Spleen (tissue), 7 donors: Measurements from ENCODE around the gene HDAC9.

Source experiments
- POLR2AphosphoS5 ChIP-seq, 3 donors: sonication (generic); formaldehyde crosslinking; IDR thresholded peaks; one replicate each; pipeline ENCODE4 v1.5.1; 2017; ENCODE audit warnings: antibody characterized with exemption in 3 of 3
- TF ChIP-seq, protein P1 (sequence below), 11 experiments: fragments of 200-600 bp in 7 of 11; fragments of 450-650 bp in 4 of 11; sonication (generic) in 4 of 11; IDR thresholded peaks in 8 of 11; conservative IDR thresholded peaks in 3 of 11; 1 replicate in 7 of 11; 2 replicates in 4 of 11; pipeline versions ENCODE4 v1.4.0 to v1.8.0; 2016 to 2021; ENCODE audit warnings: antibody characterized with exemption in 11 of 11, inconsistent platforms in 4 of 11, mild to moderate bottlenecking in 1 of 11
- donor health status: DM: no; HTN: no; CAD: no; lungs with moderate emphysema.
- donor health status: DM: no; HTN: no; CAD: no.
- donor health status: DM: no; HTN: no; CAD: no.

DNA sequence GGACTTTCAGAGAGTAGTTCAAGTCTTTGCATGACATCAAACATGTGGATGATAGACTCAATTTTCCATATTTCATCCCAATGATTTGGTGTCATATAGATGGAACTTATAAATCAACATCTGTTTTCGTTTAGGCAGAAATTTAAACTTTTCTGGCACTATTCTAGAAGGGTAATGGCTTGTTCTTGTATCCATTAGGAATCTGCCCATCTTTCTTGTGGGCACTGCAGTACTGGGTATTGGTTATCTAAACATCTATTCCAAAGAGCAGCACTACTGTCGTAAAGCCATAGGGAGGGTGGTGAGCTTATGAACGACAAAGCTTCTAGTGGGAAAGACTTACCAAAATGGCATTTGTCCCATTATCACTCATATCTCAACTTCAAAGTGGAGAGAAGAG, 348.4 kb downstream of the HDAC9 start:
- TF ChIP-seq, protein P1, sequence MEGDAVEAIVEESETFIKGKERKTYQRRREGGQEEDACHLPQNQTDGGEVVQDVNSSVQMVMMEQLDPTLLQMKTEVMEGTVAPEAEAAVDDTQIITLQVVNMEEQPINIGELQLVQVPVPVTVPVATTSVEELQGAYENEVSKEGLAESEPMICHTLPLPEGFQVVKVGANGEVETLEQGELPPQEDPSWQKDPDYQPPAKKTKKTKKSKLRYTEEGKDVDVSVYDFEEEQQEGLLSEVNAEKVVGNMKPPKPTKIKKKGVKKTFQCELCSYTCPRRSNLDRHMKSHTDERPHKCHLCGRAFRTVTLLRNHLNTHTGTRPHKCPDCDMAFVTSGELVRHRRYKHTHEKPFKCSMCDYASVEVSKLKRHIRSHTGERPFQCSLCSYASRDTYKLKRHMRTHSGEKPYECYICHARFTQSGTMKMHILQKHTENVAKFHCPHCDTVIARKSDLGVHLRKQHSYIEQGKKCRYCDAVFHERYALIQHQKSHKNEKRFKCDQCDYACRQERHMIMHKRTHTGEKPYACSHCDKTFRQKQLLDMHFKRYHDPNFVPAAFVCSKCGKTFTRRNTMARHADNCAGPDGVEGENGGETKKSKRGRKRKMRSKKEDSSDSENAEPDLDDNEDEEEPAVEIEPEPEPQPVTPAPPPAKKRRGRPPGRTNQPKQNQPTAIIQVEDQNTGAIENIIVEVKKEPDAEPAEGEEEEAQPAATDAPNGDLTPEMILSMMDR (IDR thresholded peaks at IDR 0.05 in 8 of 11, conservative IDR thresholded peaks at IDR 0.05 in 3 of 11): no peak
- TF ChIP-seq POLR2AphosphoS5 (IDR thresholded peaks at IDR 0.05): no peak
